GM19455 (cell line): ENCODE results near the gene UNK.
"Not testable (repeated sequence)": the region's sequence is repeated elsewhere in the genome, so short reads cannot be mapped to it uniquely, and the experiment has no call there.

Source experiments
- ATAC-seq: cut with Tn5 transposase; IDR thresholded peaks from one replicate; pipeline ENCODE4 v1.9.1; 2021; ENCODE audit not compliant: unreplicated experiment

The UNK gene

DNA sequence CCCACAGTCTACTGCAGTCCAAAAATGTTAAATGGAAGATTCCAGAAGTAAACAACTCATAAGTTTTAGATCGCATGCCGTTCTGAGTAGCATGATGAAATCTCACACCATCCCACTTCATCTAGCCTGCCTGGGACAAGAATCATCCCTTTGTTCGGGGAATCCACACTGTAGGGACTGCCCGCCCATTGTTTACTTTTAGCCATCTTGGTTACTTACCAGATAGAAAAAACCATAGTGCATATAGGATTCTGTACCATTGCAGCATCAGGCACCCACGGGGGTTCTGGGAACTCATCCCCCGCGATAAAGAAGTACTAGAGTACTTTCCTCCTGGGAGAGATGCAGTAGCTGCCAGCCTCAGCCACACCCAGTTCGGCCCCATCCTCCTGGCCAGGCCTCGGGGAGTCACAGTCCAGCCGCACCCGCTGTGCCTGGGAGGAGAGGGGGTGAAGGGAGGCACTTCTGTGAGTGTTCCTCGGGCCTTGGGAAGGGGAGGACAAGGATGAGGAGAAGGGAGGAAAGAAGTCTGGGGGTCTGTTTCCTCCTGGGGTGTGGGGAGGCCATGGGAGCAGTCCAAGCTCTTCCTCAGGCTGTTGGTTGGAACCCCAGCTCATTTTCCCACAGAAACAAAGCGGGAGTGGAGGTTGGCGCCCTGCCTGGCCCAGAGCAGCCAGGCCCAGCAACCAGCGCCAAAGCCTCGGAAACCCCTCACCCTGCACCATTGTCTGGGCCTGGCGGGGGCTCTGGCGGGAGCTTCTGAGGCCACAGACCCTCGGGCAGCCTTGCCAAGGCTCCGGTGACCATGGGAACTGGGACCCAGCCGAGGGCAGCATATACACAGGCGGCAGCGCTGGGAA, 84.9 kb downstream of the UNK start:
- ATAC-seq: no peak

- not testable (repeated sequence) for ATAC-seq
Observed at GRCh38 chr17:75870228-75870627, 85.6 kb downstream of the UNK start.

GRCh38 chr17:75872434-75873351, 88.1 kb downstream of the UNK start:
- no peak for ATAC-seq

- no peak for ATAC-seq
Observed at GRCh38 chr17:75873587-75874322, 89.1 kb downstream of the UNK start.

- no peak for ATAC-seq
Observed at GRCh38 chr17:75874323-75875181, 89.9 kb downstream of the UNK start.
